Measurements from ENCODE around the gene PSTPIP2.
"Not testable (repeated sequence)": the region's sequence is repeated elsewhere in the genome, so short reads cannot be mapped to it uniquely, and the experiment has no call there.

The PSTPIP2 gene

GRCh38 chr18:45974088-45974536, 97.9 kb downstream of the PSTPIP2 start:
- H3K4me3 ChIP-seq (ENCODE audit: low read length): no peak overlapping the region
- peak; percentile 84 for DNase-seq (ENCODE audit: low read depth)
- peak; percentile 96 for TF ChIP-seq CTCF (conservative IDR thresholded peaks at IDR 0.05; ENCODE audit: low read length)

GRCh38 chr18:45967007-45967706, 104.9 kb downstream of the PSTPIP2 start, which contains the start of gene EPG5:
Gene EPG5, minus strand, starts transcription at chr18:45967329. Its CDS starts 90 bp downstream, at chr18:45967239.
- DNase-seq (ENCODE audit: low read depth): peak; percentile 93
- peak within 1 kb of the TSS; percentile 98 for H3K4me3 ChIP-seq (ENCODE audit: low read length)
- TF ChIP-seq CTCF (conservative IDR thresholded peaks at IDR 0.05; ENCODE audit: low read length): no peak

GRCh38 chr18:45964913-45965312, 107.1 kb downstream of the PSTPIP2 start:
- not testable (repeated sequence) for H3K4me3 ChIP-seq (ENCODE audit: low read length); DNase-seq (ENCODE audit: low read depth)

GRCh38 chr18:45962866-45963265, 109.2 kb downstream of the PSTPIP2 start:
- TF ChIP-seq CTCF (conservative IDR thresholded peaks at IDR 0.05; ENCODE audit: low read length): no peak
- DNase-seq (ENCODE audit: low read depth): peak; percentile 80
- H3K4me3 ChIP-seq (ENCODE audit: low read length): no peak overlapping the region

- DNase-seq (ENCODE audit: low read depth): peak; percentile 72
- no peak overlapping the region for H3K4me3 ChIP-seq (ENCODE audit: low read length)
- TF ChIP-seq CTCF (conservative IDR thresholded peaks at IDR 0.05; ENCODE audit: low read length): no peak
Measured at GRCh38 chr18:45962461-45962860, 109.6 kb downstream of the PSTPIP2 start.

- not testable (repeated sequence) for H3K4me3 ChIP-seq (ENCODE audit: low read length); DNase-seq (ENCODE audit: low read depth)
Measured at GRCh38 chr18:45959484-45959883, 112.6 kb downstream of the PSTPIP2 start.

GRCh38 chr18:45958730-45959129, 113.3 kb downstream of the PSTPIP2 start:
- H3K4me3 ChIP-seq (ENCODE audit: low read length): no peak overlapping the region
- no peak for TF ChIP-seq CTCF (conservative IDR thresholded peaks at IDR 0.05; ENCODE audit: low read length)
- no peak for DNase-seq (ENCODE audit: low read depth)

GRCh38 chr18:45958027-45958426, 114.0 kb downstream of the PSTPIP2 start:
- no peak for DNase-seq (ENCODE audit: low read depth)
- no peak overlapping the region for H3K4me3 ChIP-seq (ENCODE audit: low read length)
- no peak for TF ChIP-seq CTCF (conservative IDR thresholded peaks at IDR 0.05; ENCODE audit: low read length)

All from AG10803 (cell line).